Measurements from ENCODE around the gene AMZ2. TPM values are rescaled to one million over a fixed set of nuclear protein-coding genes. Genes with fewer than 3 reads are reported as not detected.
A peak's percentile ranks its signal among the peaks of the same experiment; 100 is the strongest.
"Not testable (repeated sequence)": the region's sequence is repeated elsewhere in the genome, so short reads cannot be mapped to it uniquely, and the experiment has no call there.

The AMZ2 gene
- total RNA-seq, 2 experiments from 2014 or later: 63.0 to 64.9 TPM

DNA sequence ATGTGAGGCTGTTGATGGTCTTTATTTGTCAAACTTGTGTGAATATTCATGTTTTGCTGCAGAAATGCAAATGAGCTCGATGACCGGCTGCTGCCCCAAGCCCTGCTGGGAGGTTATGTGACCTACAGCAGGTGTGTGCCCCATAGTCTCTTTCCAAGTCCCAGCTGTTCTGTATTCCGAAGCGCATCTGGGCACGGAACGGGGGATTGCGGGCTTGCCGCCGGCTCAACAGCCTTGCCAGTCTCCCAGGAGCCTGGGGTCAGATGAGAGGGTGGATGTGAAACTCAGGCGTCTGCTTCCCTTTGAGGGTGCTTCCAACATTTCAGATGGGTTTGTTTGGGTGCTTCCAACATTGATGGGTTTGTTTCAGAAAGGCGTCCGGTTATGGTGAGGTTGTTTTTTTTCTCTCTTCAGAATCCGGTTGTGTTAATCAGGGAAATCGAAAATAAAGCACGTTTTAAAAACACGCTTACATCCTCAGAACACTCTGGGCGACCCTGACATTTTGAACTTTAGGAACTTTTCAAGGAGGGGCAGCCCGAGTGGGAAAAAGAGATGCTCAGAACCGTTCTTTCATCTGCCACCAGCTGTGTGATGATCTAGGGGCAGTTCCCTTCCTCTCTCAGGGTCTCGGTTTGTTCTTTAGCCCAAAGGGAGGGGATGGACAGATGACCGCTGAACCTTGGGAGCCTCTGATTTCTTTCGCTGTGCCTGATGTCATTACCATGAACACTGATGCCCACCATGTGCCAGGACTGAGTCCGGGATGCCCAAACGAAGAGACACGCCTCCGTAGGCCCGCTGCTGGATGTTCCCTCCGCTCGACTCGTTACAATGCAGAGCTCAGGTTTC is 47.8 kb upstream of the AMZ2 start:
- Histone ChIP-seq H3K27me3 (ENCODE audit: control insufficient read depth in 1 of 2, insufficient read depth in 2 of 2, low read length in 2 of 2) (peaks cover 16 to 19% of the 10 kb centered on the region in 2 experiments), H3K27ac (ENCODE audit: low read depth in 1 of 2, low read length in 2 of 2) (no peak overlapping the region), H3K36me3 (ENCODE audit: insufficient read depth, low read length) (no peaks in the 10 kb centered on the region), H3K9me3 (ENCODE audit: control insufficient read depth in 1 of 2, insufficient read depth in 1 of 2, low read length in 2 of 2) (no peaks in the 10 kb centered on the region), H3K4me1 (ENCODE audit: insufficient read depth, low read length) (peaks cover 63% of the 10 kb centered on the region), H3K4me3 (ENCODE audit: low read length) (peak overlapping the region; percentile 71)
- H3K27me3 Mint-ChIP-seq: peaks cover 39% of the 10 kb centered on the region
- ATAC-seq (ENCODE audit: poor library complexity): no peak
- ChIA-PET CTCF (interaction anchor here (0.6 to 3.8 kb wide), 24 partner anchors 8 to 267 kb away, joined by 3 to 58 read pairs (median 3); partner anchors contain the start of gene WIPI1), POLR2A (interaction anchor here (0.8 to 7.8 kb wide), 9 partner anchors 17 to 261 kb away, joined by 3 to 119 read pairs (median 4); partner anchors contain the start of genes AMZ2 and WIPI1)
- H3K4me1 Mint-ChIP-seq (ENCODE audit: low read depth): peaks cover 39% of the 10 kb centered on the region
- H3K9me3 Mint-ChIP-seq: no peaks in the 10 kb centered on the region
- peak in 4 of 14 experiments; percentile 23 to 39 (median 38) for DNase-seq
- H3K36me3 Mint-ChIP-seq (ENCODE audit: low read depth): no peaks in the 10 kb centered on the region
- peak overlapping the region; percentile 87 for H3K4me3 Mint-ChIP-seq
- intact Hi-C loops (cut with DNase I, micrococcal nuclease): loop anchor here (2.0 to 10.0 kb wide), 4 partner anchors 15 to 265 kb away; no protein-coding TSS in a partner anchor
- TF ChIP-seq, protein P1, sequence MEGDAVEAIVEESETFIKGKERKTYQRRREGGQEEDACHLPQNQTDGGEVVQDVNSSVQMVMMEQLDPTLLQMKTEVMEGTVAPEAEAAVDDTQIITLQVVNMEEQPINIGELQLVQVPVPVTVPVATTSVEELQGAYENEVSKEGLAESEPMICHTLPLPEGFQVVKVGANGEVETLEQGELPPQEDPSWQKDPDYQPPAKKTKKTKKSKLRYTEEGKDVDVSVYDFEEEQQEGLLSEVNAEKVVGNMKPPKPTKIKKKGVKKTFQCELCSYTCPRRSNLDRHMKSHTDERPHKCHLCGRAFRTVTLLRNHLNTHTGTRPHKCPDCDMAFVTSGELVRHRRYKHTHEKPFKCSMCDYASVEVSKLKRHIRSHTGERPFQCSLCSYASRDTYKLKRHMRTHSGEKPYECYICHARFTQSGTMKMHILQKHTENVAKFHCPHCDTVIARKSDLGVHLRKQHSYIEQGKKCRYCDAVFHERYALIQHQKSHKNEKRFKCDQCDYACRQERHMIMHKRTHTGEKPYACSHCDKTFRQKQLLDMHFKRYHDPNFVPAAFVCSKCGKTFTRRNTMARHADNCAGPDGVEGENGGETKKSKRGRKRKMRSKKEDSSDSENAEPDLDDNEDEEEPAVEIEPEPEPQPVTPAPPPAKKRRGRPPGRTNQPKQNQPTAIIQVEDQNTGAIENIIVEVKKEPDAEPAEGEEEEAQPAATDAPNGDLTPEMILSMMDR (IDR thresholded peaks at IDR 0.05): no peak
- H3K27ac Mint-ChIP-seq: peak overlapping the region; percentile 67

DNA sequence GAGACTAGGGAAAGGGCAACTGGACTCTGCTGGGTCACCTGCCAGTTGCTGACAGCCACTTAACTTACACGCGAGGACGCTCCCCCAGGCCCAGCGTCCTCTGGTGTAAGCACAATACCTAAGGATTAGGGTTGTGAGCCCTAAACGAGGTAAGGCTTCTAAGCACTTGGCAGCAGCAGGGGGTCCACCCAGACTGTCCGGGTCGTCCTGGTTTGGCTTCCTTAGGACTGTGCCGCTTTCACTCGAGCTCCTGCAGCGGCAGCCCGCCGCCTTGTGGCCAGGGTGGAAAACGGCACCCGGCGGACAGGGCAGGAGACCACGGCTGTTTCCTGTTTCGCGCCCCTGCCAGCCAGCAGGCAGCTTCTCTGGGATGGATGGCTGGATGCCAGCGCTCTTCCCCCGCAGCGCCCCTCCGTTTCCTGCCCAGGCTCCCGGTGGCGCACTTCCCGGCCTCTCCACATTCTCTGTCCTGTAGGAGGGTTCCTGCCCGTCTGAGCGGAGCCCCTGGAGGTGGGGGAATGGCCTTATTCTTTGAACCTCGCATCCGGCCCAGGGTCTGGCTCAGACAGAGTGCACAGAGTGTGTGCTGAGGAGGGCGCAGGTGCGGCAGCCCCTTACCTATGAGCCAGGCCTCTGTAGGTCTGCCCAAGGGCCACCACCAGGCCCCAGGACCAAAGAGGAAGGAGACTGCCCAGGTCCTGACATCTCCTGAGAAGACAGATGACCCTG is 47.0 kb upstream of the AMZ2 start:
- H3K4me1 ChIP-seq (ENCODE audit: insufficient read depth, low read length): peaks cover 60% of the 10 kb centered on the region
- no peaks in the 10 kb centered on the region for H3K9me3 ChIP-seq (ENCODE audit: control insufficient read depth in 1 of 2, insufficient read depth in 1 of 2, low read length in 2 of 2)
- CTCF ChIA-PET: interaction anchor here (0.6 to 3.8 kb wide), 22 partner anchors 8 to 266 kb away, joined by 3 to 58 read pairs (median 4); partner anchors contain the start of gene WIPI1
- Mint-ChIP-seq H3K4me1 (ENCODE audit: low read depth) (peaks cover 31% of the 10 kb centered on the region), H3K27ac (peak overlapping the region; percentile 67), H3K36me3 (ENCODE audit: low read depth) (no peaks in the 10 kb centered on the region), H3K9me3 (no peaks in the 10 kb centered on the region), H3K4me3 (peak overlapping the region; percentile 87), H3K27me3 (peaks cover 31% of the 10 kb centered on the region)
- H3K27me3 ChIP-seq (ENCODE audit: control insufficient read depth in 1 of 2, insufficient read depth in 2 of 2, low read length in 2 of 2): peaks cover 16 to 19% of the 10 kb centered on the region in 2 experiments
- H3K27ac ChIP-seq (ENCODE audit: low read depth in 1 of 2, low read length in 2 of 2): no peak overlapping the region
- POLR2A ChIA-PET: interaction anchor here (0.8 to 7.8 kb wide), 8 partner anchors 17 to 260 kb away, joined by 3 to 119 read pairs (median 6); partner anchors contain the start of genes AMZ2 and WIPI1
- intact Hi-C loops (cut with DNase I, micrococcal nuclease): loop anchor here (1.0 to 10.0 kb wide), 5 partner anchors 16 to 264 kb away; no protein-coding TSS in a partner anchor
- peak; percentile 59 to 86 (median 72) for DNase-seq
- H3K36me3 ChIP-seq (ENCODE audit: insufficient read depth, low read length): no peaks in the 10 kb centered on the region
- H3K4me3 ChIP-seq (ENCODE audit: low read length): peak overlapping the region; percentile 71
- peak; percentile 33 for ATAC-seq (ENCODE audit: poor library complexity)
- TF ChIP-seq, protein P1 (IDR thresholded peaks at IDR 0.05): peak; percentile 78

DNA sequence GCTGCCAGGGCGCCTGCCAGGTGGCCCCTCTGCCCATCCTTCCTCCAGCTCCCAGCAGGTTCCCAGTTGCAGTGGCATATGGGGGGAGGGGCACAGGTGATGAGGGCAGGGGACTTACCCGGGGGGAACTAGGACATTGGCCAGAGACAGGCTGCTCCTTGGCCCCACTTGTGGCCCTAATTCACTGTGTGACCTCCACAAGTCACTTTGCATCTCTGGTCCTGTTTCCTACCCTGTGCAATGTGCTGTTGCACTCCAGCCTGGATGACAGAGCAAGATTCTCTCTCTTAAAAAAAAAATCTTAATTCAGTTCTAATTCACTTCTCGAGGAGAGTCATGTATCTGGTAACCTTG is 46.4 kb upstream of the AMZ2 start:
- Mint-ChIP-seq H3K27me3 (peaks cover 28% of the 10 kb centered on the region), H3K4me1 (ENCODE audit: low read depth) (peaks cover 33% of the 10 kb centered on the region), H3K4me3 (peak overlapping the region; percentile 68)
- CTCF ChIA-PET: interaction anchor here (0.9 to 3.8 kb wide), 13 partner anchors 12 to 256 kb away, joined by 3 to 58 read pairs (median 5); partner anchors contain the start of gene WIPI1
- not testable (repeated sequence) for H3K4me3 ChIP-seq (ENCODE audit: low read length); H3K27ac Mint-ChIP-seq; ATAC-seq (ENCODE audit: poor library complexity); H3K9me3 Mint-ChIP-seq; H3K36me3 ChIP-seq (ENCODE audit: insufficient read depth, low read length); H3K27ac ChIP-seq (ENCODE audit: low read depth in 1 of 2, low read length in 2 of 2); H3K36me3 Mint-ChIP-seq (ENCODE audit: low read depth); H3K9me3 ChIP-seq (ENCODE audit: control insufficient read depth in 1 of 2, insufficient read depth in 1 of 2, low read length in 2 of 2)
- intact Hi-C loops (cut with DNase I, micrococcal nuclease): loop anchor here (1.0 to 10.0 kb wide), 5 partner anchors 17 to 263 kb away; no protein-coding TSS in a partner anchor
- peaks cover 16 to 19% of the 10 kb centered on the region in 2 experiments for H3K27me3 ChIP-seq (ENCODE audit: control insufficient read depth in 1 of 2, insufficient read depth in 2 of 2, low read length in 2 of 2)
- POLR2A ChIA-PET: interaction anchor here (0.7 to 7.8 kb wide), 5 partner anchors 18 to 259 kb away, joined by 3 to 119 read pairs (median 9); partner anchors contain the start of genes AMZ2 and WIPI1
- DNase-seq: peak in 1 of 14 experiments; percentile 21
- peaks cover 56% of the 10 kb centered on the region for H3K4me1 ChIP-seq (ENCODE audit: insufficient read depth, low read length)

DNA sequence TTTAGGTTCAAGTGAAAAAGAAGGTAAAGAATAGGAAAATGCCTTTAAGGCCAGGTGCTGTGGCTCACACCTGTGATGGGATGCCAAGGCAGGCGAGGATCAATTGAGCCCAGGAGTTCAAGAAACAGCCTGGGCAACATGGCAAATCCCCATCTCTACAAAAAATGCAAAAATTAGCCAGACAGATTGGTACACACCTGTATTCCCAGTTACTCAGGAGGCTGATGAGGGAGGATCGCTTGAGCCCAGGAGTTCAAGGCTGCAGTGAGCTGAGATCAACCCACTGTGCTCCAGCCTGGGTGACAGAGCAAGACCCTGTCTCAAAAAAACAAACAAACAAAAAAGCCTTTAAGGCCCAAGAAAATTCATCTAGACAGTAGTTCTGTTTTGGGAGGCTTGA is 45.5 kb upstream of the AMZ2 start:
- H3K9me3 Mint-ChIP-seq; DNase-seq; ATAC-seq (ENCODE audit: poor library complexity); H3K27ac Mint-ChIP-seq; H3K36me3 ChIP-seq (ENCODE audit: insufficient read depth, low read length); H3K4me3 ChIP-seq (ENCODE audit: low read length); H3K27ac ChIP-seq (ENCODE audit: low read depth in 1 of 2, low read length in 2 of 2); H3K9me3 ChIP-seq (ENCODE audit: control insufficient read depth in 1 of 2, insufficient read depth in 1 of 2, low read length in 2 of 2): not testable (repeated sequence)
- Histone ChIP-seq H3K27me3 (ENCODE audit: control insufficient read depth in 1 of 2, insufficient read depth in 2 of 2, low read length in 2 of 2) (peaks cover 8 to 17% of the 10 kb centered on the region in 2 experiments), H3K4me1 (ENCODE audit: insufficient read depth, low read length) (peaks cover 47% of the 10 kb centered on the region)
- Mint-ChIP-seq H3K36me3 (ENCODE audit: low read depth) (peaks cover 11% of the 10 kb centered on the region), H3K4me3 (peak overlapping the region; percentile 51), H3K4me1 (ENCODE audit: low read depth) (peaks cover 41% of the 10 kb centered on the region), H3K27me3 (peaks cover 28% of the 10 kb centered on the region)
- intact Hi-C loops (cut with DNase I, micrococcal nuclease): loop anchor here (10.0 kb wide), 2 partner anchors 98 to 262 kb away; no protein-coding TSS in a partner anchor
- ChIA-PET POLR2A (interaction anchor here (0.8 to 7.8 kb wide), 3 partner anchors 19 to 258 kb away, joined by 3 to 119 read pairs (median 4); no protein-coding TSS in a partner anchor), CTCF (interaction anchor here (1.2 to 3.8 kb wide), 3 partner anchors 19 to 234 kb away, joined by 3 to 58 read pairs (median 34); no protein-coding TSS in a partner anchor)
